GM23338 (cell line): ENCODE results near the gene NME9. TPM values are rescaled to one million over a fixed set of nuclear protein-coding genes. Genes with fewer than 3 reads are reported as not detected.

Experiments used
- ATAC-seq: fragments of 200-7000 bp; cut with Tn5 transposase; 3 replicates; pipeline ENCODE4 v1.9.1; 2020
- DNase-seq: peaks from one replicate; pipeline ENCODE4 v3.0.0-alpha.2; 2015; ENCODE audit warnings: low spot score
- H2AFZ ChIP-seq: fragments of 200-600 bp; sonication (generic); 2 replicates; pipeline ENCODE4 v1.8.0; 2016; ENCODE audit warnings: antibody characterized with exemption, mild to moderate bottlenecking, moderate library complexity
- H3F3A ChIP-seq: fragments of 200-600 bp; sonication (generic); replicated peaks from 2 replicates; pipeline ENCODE4 v1.8.0; 2017; ENCODE audit warnings: antibody characterized with exemption, mixed run types, low read depth
- H3K27ac ChIP-seq: fragments of 200-600 bp; sonication (generic); 2 replicates; pipeline ENCODE4 v1.6.1; 2016; ENCODE audit warnings: low read depth
- H3K27me3 ChIP-seq: fragments of 200-600 bp; sonication (generic); 2 replicates; pipeline ENCODE4 v1.8.0; 2016; ENCODE audit warnings: mild to moderate bottlenecking, mixed run types, moderate library complexity; ENCODE audit not compliant: insufficient read depth
- H3K36me3 ChIP-seq: fragments of 200-600 bp; sonication (generic); 2 replicates; pipeline ENCODE4 v1.8.0; 2016; ENCODE audit warnings: mild to moderate bottlenecking; ENCODE audit not compliant: insufficient read depth
- H3K4me1 ChIP-seq: fragments of 200-600 bp; sonication (generic); 2 replicates; pipeline ENCODE4 v1.8.0; 2016; ENCODE audit warnings: mild to moderate bottlenecking, moderate library complexity; ENCODE audit not compliant: insufficient read depth
- H3K4me2 ChIP-seq: fragments of 200-600 bp; sonication (generic); 2 replicates; pipeline ENCODE4 v1.7.1; 2017; ENCODE audit warnings: mixed run types
- H3K4me3 ChIP-seq: fragments of 200-600 bp; sonication (generic); 2 replicates; pipeline ENCODE4 v1.6.1; 2016; ENCODE audit warnings: mixed run types
- H3K79me2 ChIP-seq: fragments of 200-600 bp; sonication (generic); replicated peaks from 2 replicates; pipeline ENCODE4 v1.8.0; 2017; ENCODE audit warnings: mild to moderate bottlenecking; ENCODE audit not compliant: insufficient read depth
- H3K9me2 ChIP-seq: fragments of 200-600 bp; sonication (generic); 2 replicates; pipeline ENCODE4 v1.8.0; 2017; ENCODE audit not compliant: insufficient read depth
- H4K20me1 ChIP-seq: fragments of 200-600 bp; sonication (generic); replicated peaks from 2 replicates; pipeline ENCODE4 v1.8.0; 2017; ENCODE audit warnings: mild to moderate bottlenecking; ENCODE audit not compliant: insufficient read depth
- H3K27ac Mint-ChIP-seq: 2 replicates; pipeline ENCODE4 v1.8.0; 2020; ENCODE audit warnings: inconsistent platforms, mild to moderate bottlenecking, moderate library complexity, mixed read lengths
- H3K27me3 Mint-ChIP-seq: 3 replicates; pipeline ENCODE4 v1.8.0; 2022; ENCODE audit warnings: low read depth, mild to moderate bottlenecking, moderate library complexity, mixed read lengths, inconsistent platforms; ENCODE audit not compliant: insufficient read depth, poor library complexity
- H3K36me3 Mint-ChIP-seq: 3 replicates; pipeline ENCODE4 v1.8.0; 2021; ENCODE audit warnings: low read depth, mild to moderate bottlenecking, inconsistent platforms, moderate library complexity, mixed read lengths
- H3K4me1 Mint-ChIP-seq: 3 replicates; pipeline ENCODE4 v1.8.0; 2020; ENCODE audit warnings: mild to moderate bottlenecking, inconsistent platforms, mixed read lengths
- H3K4me3 Mint-ChIP-seq: 3 replicates; pipeline ENCODE4 v1.8.0; 2021; ENCODE audit warnings: moderate library complexity, mild to moderate bottlenecking, inconsistent platforms, mixed read lengths
- H3K9me3 Mint-ChIP-seq: 3 replicates; pipeline ENCODE4 v1.8.0; 2020; ENCODE audit warnings: moderate library complexity, mild to moderate bottlenecking, inconsistent platforms, mixed read lengths
- ETS1 ChIP-seq: IDR thresholded peaks from 2 replicates; pipeline ENCODE4 v1.6.1; 2016; ENCODE audit warnings: antibody characterized with exemption
- EZH2 ChIP-seq: fragments of 200-600 bp; sonication (generic); IDR thresholded peaks from one replicate; pipeline ENCODE4 v1.8.0; 2017; ENCODE audit warnings: antibody characterized with exemption, mild to moderate bottlenecking, low read depth; ENCODE audit not compliant: unreplicated experiment
- EZH2phosphoT487 ChIP-seq: fragments of 200-600 bp; sonication (generic); IDR thresholded peaks from one replicate; pipeline ENCODE4 v1.8.1; 2018; ENCODE audit warnings: antibody characterized with exemption; ENCODE audit not compliant: unreplicated experiment
- POLR2AphosphoS5 ChIP-seq: IDR thresholded peaks from 2 replicates; pipeline ENCODE4 v1.6.1; 2016; ENCODE audit warnings: antibody characterized with exemption, low read depth
- STAT1 ChIP-seq: IDR thresholded peaks from one replicate; pipeline ENCODE4 v1.6.1; 2016; ENCODE audit warnings: antibody characterized with exemption; ENCODE audit not compliant: unreplicated experiment
- ZNF114 ChIP-seq: fragments of 250-450 bp; sonication (Bioruptor Pico); IDR thresholded peaks from 2 replicates; pipeline ENCODE4 v1.5.0; 2020; ENCODE audit warnings: mild to moderate bottlenecking, moderate library complexity
- ZNF331 ChIP-seq: fragments of 250-450 bp; sonication (Bioruptor Pico); IDR thresholded peaks from 2 replicates; pipeline ENCODE4 v1.5.0; 2020; ENCODE audit warnings: low read depth, mild to moderate bottlenecking, moderate library complexity
- polyA plus RNA-seq: library from polyadenylated mRNA; unstranded; fragments of >200 nt; fragmentation: Nextera tagmentation; extraction: Ambion mirVana; gene quantifications from 2 replicates; pipeline ENCODE4 v1.2.1, GENCODE V29; 2016
- total RNA-seq: library from RNA; depleted of rRNA; stranded (reverse); fragments of >200 nt; shearing (Covaris generic); gene quantifications from 2 replicates; pipeline ENCODE4 v1.2.3, GENCODE V29; 2014
- TF ChIP-seq, protein P1 (sequence below): fragments of 250-450 bp; sonication (Bioruptor Pico); IDR thresholded peaks from 2 replicates; pipeline ENCODE4 v1.5.0; 2020; ENCODE audit warnings: mild to moderate bottlenecking, moderate library complexity

NME9 gene
- total and polyA plus RNA-seq, 2 experiments from 2014 or later, result 0.14 to 2.0 TPM

DNA sequence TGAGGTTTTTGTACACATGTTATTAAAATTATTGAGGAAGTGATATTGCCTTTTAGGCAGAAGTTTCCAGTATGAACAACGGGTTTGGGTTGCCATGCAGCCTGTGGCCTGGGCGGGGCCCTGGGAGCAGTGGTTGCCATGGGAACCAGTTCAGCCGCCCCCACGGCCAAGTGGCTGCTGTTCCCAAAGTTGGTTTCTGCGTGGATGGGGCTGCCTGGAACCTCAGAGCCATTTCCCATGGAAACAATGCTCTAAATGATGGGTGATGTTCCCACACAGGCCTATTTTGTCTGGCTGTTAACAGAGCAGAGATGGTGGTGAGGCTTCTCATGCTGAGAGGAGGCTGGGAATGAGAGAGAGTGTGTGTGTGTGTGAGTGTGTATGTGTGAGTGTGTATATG, 38.3 kb upstream of the NME9 start (continued):
- TF ChIP-seq, protein P1, sequence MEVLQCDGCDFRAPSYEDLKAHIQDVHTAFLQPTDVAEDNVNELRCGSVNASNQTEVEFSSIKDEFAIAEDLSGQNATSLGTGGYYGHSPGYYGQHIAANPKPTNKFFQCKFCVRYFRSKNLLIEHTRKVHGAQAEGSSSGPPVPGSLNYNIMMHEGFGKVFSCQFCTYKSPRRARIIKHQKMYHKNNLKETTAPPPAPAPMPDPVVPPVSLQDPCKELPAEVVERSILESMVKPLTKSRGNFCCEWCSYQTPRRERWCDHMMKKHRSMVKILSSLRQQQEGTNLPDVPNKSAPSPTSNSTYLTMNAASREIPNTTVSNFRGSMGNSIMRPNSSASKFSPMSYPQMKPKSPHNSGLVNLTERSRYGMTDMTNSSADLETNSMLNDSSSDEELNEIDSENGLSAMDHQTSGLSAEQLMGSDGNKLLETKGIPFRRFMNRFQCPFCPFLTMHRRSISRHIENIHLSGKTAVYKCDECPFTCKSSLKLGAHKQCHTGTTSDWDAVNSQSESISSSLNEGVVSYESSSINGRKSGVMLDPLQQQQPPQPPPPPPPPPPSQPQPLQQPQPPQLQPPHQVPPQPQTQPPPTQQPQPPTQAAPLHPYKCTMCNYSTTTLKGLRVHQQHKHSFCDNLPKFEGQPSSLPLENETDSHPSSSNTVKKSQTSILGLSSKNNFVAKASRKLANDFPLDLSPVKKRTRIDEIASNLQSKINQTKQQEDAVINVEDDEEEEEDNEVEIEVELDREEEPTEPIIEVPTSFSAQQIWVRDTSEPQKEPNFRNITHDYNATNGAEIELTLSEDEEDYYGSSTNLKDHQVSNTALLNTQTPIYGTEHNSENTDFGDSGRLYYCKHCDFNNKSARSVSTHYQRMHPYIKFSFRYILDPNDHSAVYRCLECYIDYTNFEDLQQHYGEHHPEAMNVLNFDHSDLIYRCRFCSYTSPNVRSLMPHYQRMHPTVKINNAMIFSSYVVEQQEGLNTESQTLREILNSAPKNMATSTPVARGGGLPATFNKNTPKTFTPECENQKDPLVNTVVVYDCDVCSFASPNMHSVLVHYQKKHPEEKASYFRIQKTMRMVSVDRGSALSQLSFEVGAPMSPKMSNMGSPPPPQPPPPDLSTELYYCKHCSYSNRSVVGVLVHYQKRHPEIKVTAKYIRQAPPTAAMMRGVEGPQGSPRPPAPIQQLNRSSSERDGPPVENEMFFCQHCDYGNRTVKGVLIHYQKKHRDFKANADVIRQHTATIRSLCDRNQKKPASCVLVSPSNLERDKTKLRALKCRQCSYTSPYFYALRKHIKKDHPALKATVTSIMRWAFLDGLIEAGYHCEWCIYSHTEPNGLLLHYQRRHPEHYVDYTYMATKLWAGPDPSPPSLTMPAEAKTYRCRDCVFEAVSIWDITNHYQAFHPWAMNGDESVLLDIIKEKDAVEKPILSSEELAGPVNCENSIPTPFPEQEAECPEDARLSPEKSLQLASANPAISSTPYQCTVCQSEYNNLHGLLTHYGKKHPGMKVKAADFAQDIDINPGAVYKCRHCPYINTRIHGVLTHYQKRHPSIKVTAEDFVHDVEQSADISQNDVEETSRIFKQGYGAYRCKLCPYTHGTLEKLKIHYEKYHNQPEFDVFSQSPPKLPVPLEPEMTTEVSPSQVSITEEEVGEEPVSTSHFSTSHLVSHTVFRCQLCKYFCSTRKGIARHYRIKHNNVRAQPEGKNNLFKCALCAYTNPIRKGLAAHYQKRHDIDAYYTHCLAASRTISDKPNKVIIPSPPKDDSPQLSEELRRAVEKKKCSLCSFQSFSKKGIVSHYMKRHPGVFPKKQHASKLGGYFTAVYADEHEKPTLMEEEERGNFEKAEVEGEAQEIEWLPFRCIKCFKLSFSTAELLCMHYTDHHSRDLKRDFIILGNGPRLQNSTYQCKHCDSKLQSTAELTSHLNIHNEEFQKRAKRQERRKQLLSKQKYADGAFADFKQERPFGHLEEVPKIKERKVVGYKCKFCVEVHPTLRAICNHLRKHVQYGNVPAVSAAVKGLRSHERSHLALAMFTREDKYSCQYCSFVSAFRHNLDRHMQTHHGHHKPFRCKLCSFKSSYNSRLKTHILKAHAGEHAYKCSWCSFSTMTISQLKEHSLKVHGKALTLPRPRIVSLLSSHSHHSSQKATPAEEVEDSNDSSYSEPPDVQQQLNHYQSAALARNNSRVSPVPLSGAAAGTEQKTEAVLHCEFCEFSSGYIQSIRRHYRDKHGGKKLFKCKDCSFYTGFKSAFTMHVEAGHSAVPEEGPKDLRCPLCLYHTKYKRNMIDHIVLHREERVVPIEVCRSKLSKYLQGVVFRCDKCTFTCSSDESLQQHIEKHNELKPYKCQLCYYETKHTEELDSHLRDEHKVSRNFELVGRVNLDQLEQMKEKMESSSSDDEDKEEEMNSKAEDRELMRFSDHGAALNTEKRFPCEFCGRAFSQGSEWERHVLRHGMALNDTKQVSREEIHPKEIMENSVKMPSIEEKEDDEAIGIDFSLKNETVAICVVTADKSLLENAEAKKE (CRISPR knock-in tag), result no peak

DNA sequence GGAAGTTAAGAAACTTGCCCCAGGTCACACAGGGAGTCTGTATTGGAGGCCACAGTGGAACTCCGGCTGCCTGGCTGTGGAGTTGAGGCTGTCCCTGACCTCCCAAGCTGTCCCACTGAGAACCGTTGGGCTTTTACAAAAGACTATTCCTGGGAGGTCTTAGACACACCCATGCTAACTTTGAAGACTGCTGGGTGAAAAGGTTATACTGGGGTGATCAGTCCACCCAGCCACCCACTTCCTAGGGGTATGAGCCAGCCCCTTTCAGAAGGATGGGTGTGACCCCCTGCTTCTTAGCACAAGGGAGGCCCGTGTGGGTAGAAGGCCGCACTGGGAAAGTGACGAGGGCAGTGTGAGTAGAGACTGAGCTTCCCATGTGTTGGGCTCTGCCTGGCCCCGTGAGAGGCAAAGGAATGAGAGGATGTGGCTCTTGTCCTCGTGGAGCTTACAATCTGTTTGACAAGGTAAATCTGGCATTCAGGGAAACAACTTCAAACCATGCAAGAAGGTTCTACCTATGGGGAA, 37.7 kb upstream of the NME9 start:
- no peaks in the 10 kb centered on the region for H4K20me1 ChIP-seq
- H3K4me1 Mint-ChIP-seq, result peaks cover 5% of the 10 kb centered on the region
- H3K9me3 Mint-ChIP-seq, result no peaks in the 10 kb centered on the region; the same call in 2 of the 3 replicates
- no peak for DNase-seq
- H3K4me3 ChIP-seq, result no peak overlapping the region
- no peaks in the 10 kb centered on the region for H3K79me2 ChIP-seq
- H3K4me3 Mint-ChIP-seq, result no peak overlapping the region
- H3K4me2 ChIP-seq, result no peak overlapping the region
- H3F3A ChIP-seq, result no peaks in the 10 kb centered on the region
- peaks cover 12% of the 10 kb centered on the region for H3K27me3 Mint-ChIP-seq
- H3K27me3 ChIP-seq, result no peaks in the 10 kb centered on the region
- H2AFZ ChIP-seq, result no peak overlapping the region
- H3K9me2 ChIP-seq, result no peaks in the 10 kb centered on the region
- H3K27ac ChIP-seq, result no peak overlapping the region
- no peak for ATAC-seq
- H3K36me3 ChIP-seq, result no peaks in the 10 kb centered on the region
- TF ChIP-seq ZNF331 (CRISPR knock-in tag) (no peak), ETS1 (no peak), EZH2 (no peak), STAT1 (no peak), ZNF114 (CRISPR knock-in tag) (no peak), EZH2phosphoT487 (no peak), POLR2AphosphoS5 (no peak)
- H3K4me1 ChIP-seq, result peaks cover 4% of the 10 kb centered on the region; the same call in 1 of the 2 replicates
- 0 out of 3 replicates have a peak, but pooled peaks cover 3% of the 10 kb centered on the region for H3K36me3 Mint-ChIP-seq
- no peak overlapping the region for H3K27ac Mint-ChIP-seq
